Mucosa of rectum (tissue), 2 donors: Measurements from ENCODE around the gene CPE.
"Not testable (repeated sequence)": the region's sequence is repeated elsewhere in the genome, so short reads cannot be mapped to it uniquely, and the experiment has no call there.

ENCODE experiments used
- H3K27ac ChIP-seq, 2 donors: one replicate each; pipeline ENCODE4 v1.7.0; 2013; ENCODE audit warnings: inconsistent platforms in 2 of 2, low read depth in 2 of 2, low read length in 2 of 2
- H3K27me3 ChIP-seq, 2 donors: one replicate each; pipeline ENCODE4 v1.7.0; 2013; ENCODE audit warnings: low read length in 2 of 2; ENCODE audit not compliant: control insufficient read depth in 2 of 2, insufficient read depth in 2 of 2
- H3K36me3 ChIP-seq, 2 donors: one replicate each; pipeline ENCODE4 v1.7.0; 2013; ENCODE audit warnings: low read length in 2 of 2; ENCODE audit not compliant: control insufficient read depth in 2 of 2, insufficient read depth in 2 of 2
- H3K4me1 ChIP-seq, 2 donors: one replicate each; pipeline ENCODE4 v1.7.0; 2013; ENCODE audit warnings: low read length in 2 of 2, mild to moderate bottlenecking in 1 of 2; ENCODE audit not compliant: control insufficient read depth in 2 of 2, insufficient read depth in 2 of 2
- H3K4me3 ChIP-seq, 2 donors: one replicate each; pipeline ENCODE4 v1.7.0; 2013; ENCODE audit warnings: low read length in 2 of 2
- H3K9ac ChIP-seq, 2 donors: one replicate each; pipeline ENCODE4 v1.7.0; 2013; ENCODE audit warnings: low read length in 2 of 2, low read depth in 1 of 2, mild to moderate bottlenecking in 1 of 2
- H3K9me3 ChIP-seq, 2 donors: one replicate each; pipeline ENCODE4 v1.7.0; 2013; ENCODE audit warnings: low read length in 2 of 2; ENCODE audit not compliant: control insufficient read depth in 2 of 2
- donor health status: healthy.
- donor health status: Normal muscosa, but diverticular disease.

Gene CPE

DNA sequence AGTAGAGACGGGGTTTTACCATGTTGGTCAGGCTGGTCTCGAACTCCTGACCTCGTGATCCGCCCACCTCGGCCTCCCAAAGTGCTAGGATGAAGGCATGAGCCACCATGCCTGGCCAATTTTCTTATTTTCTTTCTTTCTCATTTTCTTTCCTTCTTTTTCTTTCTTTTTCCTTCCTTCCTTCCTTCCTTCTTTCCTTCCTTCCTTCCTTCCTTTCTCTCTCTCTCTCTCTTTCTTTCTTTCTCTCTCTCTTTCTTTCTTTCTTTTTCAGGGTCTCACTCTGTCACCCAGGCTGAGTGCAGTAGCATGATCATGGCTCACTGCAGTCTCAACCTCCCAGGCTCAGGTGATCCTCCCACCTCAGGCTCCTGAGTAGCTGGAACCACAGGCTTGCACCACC lies 74.3 kb downstream of the CPE start:
- not testable (repeated sequence) for H3K4me1 ChIP-seq, H3K27ac ChIP-seq, H3K27me3 ChIP-seq, H3K9me3 ChIP-seq, H3K9ac ChIP-seq, H3K4me3 ChIP-seq, H3K36me3 ChIP-seq

DNA sequence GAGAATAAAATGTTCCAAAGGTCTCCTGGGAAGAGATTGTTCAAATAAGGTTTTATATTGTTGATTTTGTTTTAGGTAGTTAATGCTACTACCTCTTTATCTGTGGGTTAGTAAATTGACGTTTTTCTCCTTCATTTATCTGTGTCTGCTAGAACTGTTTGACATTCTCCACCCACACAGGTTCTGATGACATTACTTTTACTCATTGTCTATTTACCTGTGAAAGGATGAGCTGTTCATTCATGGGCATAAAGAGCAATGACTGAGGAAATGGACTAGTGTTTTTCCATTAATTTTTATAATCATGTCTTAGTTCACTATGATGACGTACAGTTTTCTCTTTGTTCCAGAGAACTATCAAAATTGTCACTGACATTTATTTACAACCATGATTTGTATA lies 75.6 kb downstream of the CPE start:
- Histone ChIP-seq H3K27ac (no peak overlapping the region), H3K4me3 (no peak overlapping the region), H3K9ac (no peak overlapping the region), H3K27me3 (no peaks in the 10 kb centered on the region), H3K36me3 (no peaks in the 10 kb centered on the region), H3K4me1 (no peaks in the 10 kb centered on the region), H3K9me3 (no peaks in the 10 kb centered on the region)

DNA sequence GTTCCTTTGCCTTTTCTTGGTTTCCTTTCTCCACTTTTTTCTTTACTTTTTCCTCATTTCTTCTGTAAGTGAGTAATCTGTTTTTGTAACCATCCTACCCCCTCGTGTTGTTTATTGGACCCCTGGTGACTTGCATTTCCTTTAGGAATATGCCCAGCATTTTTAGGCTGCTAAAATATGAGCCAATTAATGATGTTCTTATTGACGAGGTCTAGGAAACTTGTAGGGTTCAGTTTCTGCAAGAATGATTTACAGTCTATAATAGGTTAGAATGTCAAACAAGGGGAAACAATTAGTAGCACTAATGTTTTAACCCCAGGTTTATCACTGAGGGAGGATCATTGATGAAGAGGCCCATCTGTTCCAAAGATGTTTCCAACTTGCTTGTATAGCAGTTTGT lies 79.0 kb downstream of the CPE start:
- Histone ChIP-seq H3K27me3 (no peaks in the 10 kb centered on the region), H3K27ac (no peak overlapping the region), H3K9ac (no peak overlapping the region), H3K4me3 (no peak overlapping the region), H3K9me3 (no peaks in the 10 kb centered on the region), H3K36me3 (no peaks in the 10 kb centered on the region), H3K4me1 (no peaks in the 10 kb centered on the region)

DNA sequence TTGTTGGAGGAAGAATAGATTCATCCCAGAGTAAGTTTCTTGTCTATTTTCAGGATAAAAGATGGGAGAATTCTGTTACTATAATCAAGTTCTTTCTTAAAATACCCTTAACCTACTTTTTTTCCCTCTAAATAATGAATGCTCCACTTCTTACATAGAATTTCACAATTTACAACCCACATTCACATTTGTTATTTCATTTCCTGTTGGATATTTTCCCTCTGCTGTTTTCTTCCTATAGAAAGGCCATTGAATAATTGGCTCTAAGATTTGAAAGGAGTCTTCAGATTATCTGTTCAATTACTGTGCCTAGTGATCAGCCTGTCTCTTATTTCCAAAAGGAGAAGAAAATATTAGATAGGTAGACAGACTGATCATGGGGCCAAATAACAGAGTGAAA lies 79.7 kb downstream of the CPE start:
- Histone ChIP-seq H3K9ac (no peak overlapping the region), H3K27me3 (no peaks in the 10 kb centered on the region), H3K4me1 (no peaks in the 10 kb centered on the region), H3K36me3 (no peaks in the 10 kb centered on the region), H3K9me3 (no peaks in the 10 kb centered on the region), H3K4me3 (no peak overlapping the region), H3K27ac (no peak overlapping the region)

DNA sequence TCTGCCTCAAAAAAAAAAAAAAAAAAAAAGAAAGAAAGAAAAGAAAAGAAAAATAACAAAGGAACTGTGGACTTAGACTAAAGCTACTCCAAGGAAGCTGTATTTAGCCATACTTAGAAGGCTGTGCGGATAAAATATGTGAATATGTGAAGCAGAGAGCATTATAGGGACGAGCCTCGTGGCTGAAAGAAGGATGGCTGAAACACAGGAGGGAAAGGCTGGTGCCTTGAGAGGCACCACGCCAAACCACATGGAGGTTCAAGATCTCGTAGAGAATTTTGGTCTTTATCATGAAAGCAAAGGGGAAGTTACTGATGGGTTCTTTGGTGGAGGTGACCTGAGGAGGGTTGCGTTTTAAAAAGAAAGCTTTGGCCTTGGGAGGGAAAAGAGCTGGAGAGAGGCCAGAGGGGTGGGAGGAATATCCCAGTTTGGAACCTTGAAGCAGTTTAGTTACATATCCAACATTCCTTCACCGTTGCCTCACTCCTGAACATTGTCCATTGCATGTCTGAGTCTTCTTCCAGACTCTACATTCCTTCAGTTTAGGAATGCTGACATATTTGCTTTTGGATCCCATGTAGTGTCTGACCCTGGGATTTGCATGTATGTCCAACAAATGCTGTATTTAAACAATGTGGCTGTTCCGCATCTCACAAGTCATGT lies 82.5 kb downstream of the CPE start:
- H3K9me3 ChIP-seq, result no peaks in the 10 kb centered on the region
- H3K4me3 ChIP-seq, result no peak overlapping the region
- H3K4me1 ChIP-seq, result no peaks in the 10 kb centered on the region
- H3K36me3 ChIP-seq, result no peaks in the 10 kb centered on the region
- H3K9ac ChIP-seq, result no peak overlapping the region
- no peaks in the 10 kb centered on the region for H3K27me3 ChIP-seq
- no peak overlapping the region for H3K27ac ChIP-seq

DNA sequence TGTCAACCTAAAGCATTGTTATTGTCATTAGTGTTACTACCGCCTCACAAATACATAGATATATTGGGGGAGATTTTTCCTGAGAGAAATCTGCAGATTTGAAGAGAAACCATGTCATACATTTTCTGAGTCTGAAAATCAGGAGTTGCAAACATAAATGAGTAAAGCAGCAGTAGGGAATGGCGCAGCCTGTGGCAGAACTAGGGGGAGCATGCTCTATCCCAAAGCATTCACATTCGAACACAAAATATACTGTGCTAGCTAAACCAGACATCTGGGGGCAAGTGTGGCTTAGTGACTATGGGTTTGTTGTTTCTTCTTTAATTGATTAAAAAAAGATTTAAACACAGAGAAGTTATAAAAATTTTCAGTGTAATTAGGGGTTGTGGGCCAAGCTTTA lies 83.2 kb downstream of the CPE start:
- no peak overlapping the region for H3K9ac ChIP-seq
- H3K4me1 ChIP-seq, result no peaks in the 10 kb centered on the region
- H3K27me3 ChIP-seq, result no peaks in the 10 kb centered on the region
- no peaks in the 10 kb centered on the region for H3K9me3 ChIP-seq
- H3K4me3 ChIP-seq, result no peak overlapping the region
- no peak overlapping the region for H3K27ac ChIP-seq
- H3K36me3 ChIP-seq, result no peaks in the 10 kb centered on the region

DNA sequence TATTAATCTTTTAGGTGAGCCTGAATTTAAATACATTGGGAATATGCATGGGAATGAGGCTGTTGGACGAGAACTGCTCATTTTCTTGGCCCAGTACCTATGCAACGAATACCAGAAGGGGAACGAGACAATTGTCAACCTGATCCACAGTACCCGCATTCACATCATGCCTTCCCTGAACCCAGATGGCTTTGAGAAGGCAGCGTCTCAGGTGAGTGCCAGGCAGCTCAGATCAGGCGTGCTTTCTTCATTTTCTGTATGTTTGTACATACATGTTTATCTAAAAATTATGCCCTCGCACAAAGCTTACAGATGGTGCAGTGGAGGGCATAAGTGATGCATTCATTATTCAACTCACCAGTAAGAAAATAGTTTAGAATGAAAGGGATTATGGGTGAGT lies 85.6 kb downstream of the CPE start:
- no peak overlapping the region for H3K9ac ChIP-seq

DNA sequence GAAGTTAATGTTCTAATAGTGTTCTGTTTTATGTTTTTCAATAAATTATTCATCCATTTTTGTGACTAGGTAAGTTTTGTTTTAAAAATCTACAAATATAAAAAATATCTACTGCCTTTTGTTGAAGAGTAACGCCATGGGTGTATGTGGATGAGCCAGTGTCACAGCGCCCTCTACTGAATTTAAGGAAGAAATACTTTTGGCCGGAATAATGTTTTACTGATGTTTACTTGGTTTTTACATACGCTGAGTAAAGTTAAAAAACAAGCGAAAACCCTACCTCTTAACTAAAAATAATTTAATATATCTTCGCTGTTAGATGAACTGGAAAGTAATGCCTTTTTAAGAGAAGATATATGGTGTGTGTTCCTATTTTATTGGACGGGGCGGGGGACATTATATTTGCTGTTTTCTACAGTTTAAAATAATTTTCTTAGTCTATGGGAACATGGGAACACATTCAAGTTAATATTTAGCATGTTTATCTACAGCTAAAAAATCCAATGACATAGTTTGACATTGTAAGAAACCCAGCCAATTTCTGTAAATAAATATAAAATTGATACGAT lies 86.1 kb downstream of the CPE start:
- Histone ChIP-seq H3K36me3 (no peaks in the 10 kb centered on the region), H3K27ac (no peak overlapping the region), H3K27me3 (no peaks in the 10 kb centered on the region), H3K4me3 (no peak overlapping the region), H3K9ac (no peak overlapping the region), H3K9me3 (no peaks in the 10 kb centered on the region), H3K4me1 (no peaks in the 10 kb centered on the region)

More for the DNA sequence above, 85.6 kb downstream of the CPE start:
- no peak overlapping the region for H3K27ac ChIP-seq
- no peaks in the 10 kb centered on the region for H3K9me3 ChIP-seq
- H3K36me3 ChIP-seq, result no peaks in the 10 kb centered on the region
- H3K4me3 ChIP-seq, result no peak overlapping the region
- no peaks in the 10 kb centered on the region for H3K4me1 ChIP-seq
- H3K27me3 ChIP-seq, result no peaks in the 10 kb centered on the region

DNA sequence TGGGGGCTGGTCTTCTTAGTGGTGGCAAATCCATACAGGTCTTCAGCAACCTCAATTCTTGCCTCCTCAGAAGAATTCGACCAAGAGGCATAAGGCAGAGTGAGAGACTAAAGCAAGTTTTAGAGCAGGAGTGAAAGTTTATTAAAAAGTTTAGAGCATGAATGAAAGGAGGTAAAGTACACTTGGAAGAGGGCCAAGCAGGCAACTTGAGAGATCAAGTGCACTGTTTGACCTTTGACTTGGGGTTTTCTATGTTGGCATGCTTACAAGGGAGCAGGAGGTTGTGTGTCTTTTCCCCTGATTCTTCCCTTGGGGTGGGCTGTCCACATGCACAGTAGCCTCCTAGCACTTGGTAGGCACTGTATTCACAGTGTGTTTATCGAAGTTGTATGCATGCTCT lies 91.2 kb downstream of the CPE start:
- no peaks in the 10 kb centered on the region for H3K27me3 ChIP-seq
- H3K4me1 ChIP-seq, result no peaks in the 10 kb centered on the region
- H3K27ac ChIP-seq, result no peak overlapping the region
- no peaks in the 10 kb centered on the region for H3K9me3 ChIP-seq
- no peak overlapping the region for H3K9ac ChIP-seq
- H3K4me3 ChIP-seq, result no peak overlapping the region
- no peaks in the 10 kb centered on the region for H3K36me3 ChIP-seq

DNA sequence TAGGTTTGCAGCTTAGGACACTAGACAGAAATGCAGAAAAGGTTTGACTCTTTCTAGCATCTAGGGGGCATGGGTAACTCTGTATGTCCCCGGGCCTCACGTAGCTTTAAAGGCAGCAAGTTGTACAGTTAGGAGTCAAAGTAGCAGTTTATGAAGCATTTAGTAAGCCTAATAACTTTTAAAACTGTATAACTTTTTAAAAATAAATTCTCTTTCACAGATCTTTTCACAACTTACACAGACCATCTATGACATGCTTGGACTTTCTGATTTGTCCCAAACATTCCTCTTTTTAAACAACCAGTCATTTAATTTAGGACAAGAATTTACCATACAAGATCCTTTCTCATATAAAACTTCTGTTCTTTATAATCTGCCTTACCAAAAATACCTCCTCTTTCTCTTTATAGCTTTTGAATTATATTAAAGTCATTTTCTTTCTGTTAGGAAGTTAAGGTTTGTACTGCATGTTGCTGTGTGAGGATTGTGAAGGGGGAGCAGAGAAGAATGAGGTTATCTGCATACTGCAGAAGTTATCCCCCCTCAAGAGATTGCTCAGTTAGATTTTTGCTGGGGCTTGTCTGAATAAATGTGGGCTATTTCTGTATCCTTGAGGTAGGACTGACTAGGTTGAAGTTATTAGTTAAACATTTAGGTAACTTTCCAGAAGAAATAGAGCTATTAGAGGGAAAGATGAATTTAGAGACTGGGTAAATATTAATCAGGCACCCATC lies 94.3 kb downstream of the CPE start:
- H3K9me3 ChIP-seq, result no peaks in the 10 kb centered on the region
- H3K27me3 ChIP-seq, result no peaks in the 10 kb centered on the region
- no peak overlapping the region for H3K27ac ChIP-seq
- H3K4me1 ChIP-seq, result no peaks in the 10 kb centered on the region
- H3K9ac ChIP-seq, result no peak overlapping the region
- H3K4me3 ChIP-seq, result no peak overlapping the region
- H3K36me3 ChIP-seq, result no peaks in the 10 kb centered on the region
